Ascending aorta (tissue), 2 donors: ENCODE measurements around the gene CCDC78. TPM values are rescaled to one million over a fixed set of nuclear protein-coding genes. Genes with fewer than 3 reads are reported as not detected.

Experiments
- DNase-seq, 2 donors: peaks; one replicate each; pipeline ENCODE4 v3.0.0-alpha.2; 2019; ENCODE audit warnings: low spot score in 2 of 2
- H3K27ac ChIP-seq, 2 donors: fragments of 200-600 bp; sonication (generic); one replicate each; pipeline ENCODE4 v1.5.1; 2016 to 2017; ENCODE audit warnings: mild to moderate bottlenecking in 1 of 2
- H3K27me3 ChIP-seq: fragments of 200-600 bp; sonication (generic); one replicate; pipeline ENCODE4 v1.5.1; 2017
- H3K36me3 ChIP-seq, 2 donors: fragments of 200-600 bp; sonication (generic); one replicate each; pipeline ENCODE4 v1.5.1; 2016
- H3K4me1 ChIP-seq, 2 donors: fragments of 200-600 bp; sonication (generic); one replicate each; pipeline ENCODE4 v1.5.1; 2016 to 2017; ENCODE audit warnings: mild to moderate bottlenecking in 1 of 2
- H3K4me3 ChIP-seq, 2 donors: fragments of 200-600 bp; sonication (generic); one replicate each; pipeline ENCODE4 v1.5.1; 2016 to 2017; ENCODE audit warnings: mild to moderate bottlenecking in 1 of 2
- H3K9me3 ChIP-seq, 2 donors: fragments of 200-600 bp; sonication (generic); one replicate each; pipeline ENCODE4 v1.5.1; 2016
- intact Hi-C: fragments of 100-400 bp; cut with DNase I; formaldehyde crosslinking; loops from one replicate; pipeline ENCODE4 v1.15.1; 2023
- total RNA-seq: library from RNA; depleted of rRNA; stranded (reverse); fragments of >200 nt; gene quantifications from one replicate; pipeline ENCODE4 v1.1.0, GENCODE V29; 2016
- TF ChIP-seq, protein P1 (sequence below), 3 experiments: fragments of 200-600 bp in 2 of 3; fragments of 450-650 bp in 1 of 3; sonication (generic) in 2 of 3; IDR thresholded peaks; one replicate each; pipeline ENCODE4 v1.5.1; 2016 to 2019; ENCODE audit warnings: antibody characterized with exemption in 3 of 3, mild to moderate bottlenecking in 1 of 3, moderate library complexity in 1 of 3

CCDC78 gene
- total RNA-seq, 1 donor from 2014 or later = 8.2 TPM

DNA sequence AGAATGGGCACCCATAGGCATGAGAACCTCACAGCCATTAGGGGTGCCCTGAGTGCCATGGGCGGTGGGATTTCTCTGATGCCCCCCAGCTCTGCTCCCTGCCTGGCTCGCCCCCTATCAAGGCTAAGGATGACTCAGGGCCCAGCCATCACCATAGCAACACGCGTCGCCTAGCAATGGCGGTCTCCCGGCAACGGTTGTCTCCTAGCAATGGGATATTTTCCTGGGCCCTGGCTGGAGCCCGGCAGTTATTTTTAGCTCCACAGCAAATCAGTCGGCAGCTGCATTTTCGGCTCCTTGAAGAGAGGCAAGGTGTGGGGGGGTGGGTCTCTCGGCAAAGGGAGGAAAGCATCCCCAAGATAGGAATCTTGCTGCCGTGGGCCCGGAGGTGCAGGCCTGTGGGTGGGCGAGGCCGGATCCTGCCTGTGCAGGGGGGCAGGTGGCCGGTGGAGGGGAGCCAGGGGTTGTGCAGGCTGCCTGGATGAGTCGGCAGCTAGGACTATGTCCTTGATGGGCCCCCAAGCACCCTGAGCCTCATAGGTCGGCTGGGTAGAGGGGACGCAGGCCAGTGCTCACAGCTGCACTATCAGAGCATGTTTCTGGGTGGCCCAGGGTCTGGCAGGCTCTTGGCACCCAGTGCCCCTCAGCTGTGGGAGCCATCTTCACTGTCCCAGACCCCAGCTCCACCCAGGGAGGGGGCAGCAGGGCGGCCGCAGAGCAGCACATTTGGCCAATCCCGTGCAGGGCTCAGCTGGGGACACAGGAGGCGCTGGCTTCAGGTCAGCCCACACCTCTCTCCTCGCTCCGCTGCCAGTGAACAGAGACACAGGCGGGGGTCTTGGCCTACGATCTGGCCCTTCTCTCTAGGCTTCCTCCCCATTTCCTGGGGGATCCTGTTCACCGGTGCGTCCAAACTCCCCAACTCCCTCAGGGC is 16.4 kb downstream of the CCDC78 start:
- intact Hi-C loops = loop anchor here (2.0 to 10.0 kb wide), 2 partner anchors 345 to 385 kb away; partner anchors contain the start of gene C1QTNF8
- H3K27ac ChIP-seq = no peak overlapping the region
- peaks cover 14% of the 10 kb centered on the region for H3K27me3 ChIP-seq
- H3K36me3 ChIP-seq = no peaks in the 10 kb centered on the region
- H3K4me3 ChIP-seq = no peak overlapping the region
- TF ChIP-seq, protein P1, sequence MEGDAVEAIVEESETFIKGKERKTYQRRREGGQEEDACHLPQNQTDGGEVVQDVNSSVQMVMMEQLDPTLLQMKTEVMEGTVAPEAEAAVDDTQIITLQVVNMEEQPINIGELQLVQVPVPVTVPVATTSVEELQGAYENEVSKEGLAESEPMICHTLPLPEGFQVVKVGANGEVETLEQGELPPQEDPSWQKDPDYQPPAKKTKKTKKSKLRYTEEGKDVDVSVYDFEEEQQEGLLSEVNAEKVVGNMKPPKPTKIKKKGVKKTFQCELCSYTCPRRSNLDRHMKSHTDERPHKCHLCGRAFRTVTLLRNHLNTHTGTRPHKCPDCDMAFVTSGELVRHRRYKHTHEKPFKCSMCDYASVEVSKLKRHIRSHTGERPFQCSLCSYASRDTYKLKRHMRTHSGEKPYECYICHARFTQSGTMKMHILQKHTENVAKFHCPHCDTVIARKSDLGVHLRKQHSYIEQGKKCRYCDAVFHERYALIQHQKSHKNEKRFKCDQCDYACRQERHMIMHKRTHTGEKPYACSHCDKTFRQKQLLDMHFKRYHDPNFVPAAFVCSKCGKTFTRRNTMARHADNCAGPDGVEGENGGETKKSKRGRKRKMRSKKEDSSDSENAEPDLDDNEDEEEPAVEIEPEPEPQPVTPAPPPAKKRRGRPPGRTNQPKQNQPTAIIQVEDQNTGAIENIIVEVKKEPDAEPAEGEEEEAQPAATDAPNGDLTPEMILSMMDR (IDR thresholded peaks at IDR 0.05) = no peak
- no peak for DNase-seq
- peaks cover 3 to 15% of the 10 kb centered on the region in 2 donors for H3K4me1 ChIP-seq
- no peaks in the 10 kb centered on the region for H3K9me3 ChIP-seq

GRCh38 chr16:708959-709358 is 17.3 kb downstream of the CCDC78 start:
- peaks cover 0 to 10% of the 10 kb centered on the region in 2 donors for H3K4me1 ChIP-seq
- no peaks in the 10 kb centered on the region for H3K36me3 ChIP-seq
- no peak overlapping the region for H3K4me3 ChIP-seq
- no peak for DNase-seq
- H3K27ac ChIP-seq = no peak overlapping the region
- intact Hi-C loops = no loop called here
- TF ChIP-seq, protein P1 (IDR thresholded peaks at IDR 0.05) = no peak
- peaks cover 22% of the 10 kb centered on the region for H3K27me3 ChIP-seq
- no peaks in the 10 kb centered on the region for H3K9me3 ChIP-seq

DNA sequence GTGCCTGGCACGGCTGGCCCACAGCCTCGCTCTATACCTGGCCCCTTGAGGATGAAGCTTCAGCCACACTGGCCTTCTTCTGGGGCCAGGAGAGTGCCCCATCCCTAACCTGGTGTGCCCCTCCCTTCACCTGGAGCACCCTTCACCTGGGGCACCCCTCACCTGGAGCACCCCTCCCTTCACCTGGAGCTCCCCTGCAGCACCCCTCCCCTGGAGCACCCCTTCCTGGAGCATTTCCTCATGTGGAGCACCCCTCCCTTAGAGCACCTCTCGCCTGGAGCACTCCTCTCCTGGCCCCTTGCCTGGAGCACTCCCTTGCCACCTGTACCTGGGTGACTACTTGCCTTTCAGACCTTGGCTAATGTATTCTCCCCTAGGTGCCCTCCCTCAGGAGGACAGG is 18.2 kb downstream of the CCDC78 start:
- H3K36me3 ChIP-seq = no peaks in the 10 kb centered on the region
- no peak overlapping the region for H3K27ac ChIP-seq
- intact Hi-C loops = no loop called here
- no peaks in the 10 kb centered on the region for H3K9me3 ChIP-seq
- H3K4me1 ChIP-seq = peaks cover 0 to 10% of the 10 kb centered on the region in 2 donors
- no peak for DNase-seq
- peaks cover 26% of the 10 kb centered on the region for H3K27me3 ChIP-seq
- no peak overlapping the region for H3K4me3 ChIP-seq
- TF ChIP-seq, protein P1 (IDR thresholded peaks at IDR 0.05) = no peak

DNA sequence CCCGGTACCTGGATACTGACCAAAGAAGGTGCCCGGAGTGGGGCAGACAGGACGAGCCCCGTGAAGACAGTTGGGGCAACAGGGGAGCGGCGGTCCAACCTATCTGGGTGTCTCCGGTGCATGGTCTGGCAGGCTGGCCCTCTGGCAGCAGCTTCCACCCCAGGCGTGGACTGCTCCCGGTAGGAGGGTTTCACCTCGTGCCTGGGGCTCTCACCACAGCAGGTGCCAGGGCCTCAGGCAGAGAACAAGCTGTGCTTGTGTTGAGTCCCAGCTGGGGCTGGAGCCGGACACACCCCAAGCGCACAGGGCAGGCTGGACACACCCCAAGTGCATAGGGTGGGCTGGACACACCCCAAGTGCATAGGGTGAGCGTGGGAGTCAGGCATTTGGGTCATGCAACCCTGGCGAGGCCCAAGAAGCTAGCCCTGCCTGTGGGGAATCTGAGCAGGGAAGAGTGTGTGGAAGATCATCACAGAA is 19.1 kb downstream of the CCDC78 start:
- TF ChIP-seq, protein P1 (IDR thresholded peaks at IDR 0.05) = no peak

DNA sequence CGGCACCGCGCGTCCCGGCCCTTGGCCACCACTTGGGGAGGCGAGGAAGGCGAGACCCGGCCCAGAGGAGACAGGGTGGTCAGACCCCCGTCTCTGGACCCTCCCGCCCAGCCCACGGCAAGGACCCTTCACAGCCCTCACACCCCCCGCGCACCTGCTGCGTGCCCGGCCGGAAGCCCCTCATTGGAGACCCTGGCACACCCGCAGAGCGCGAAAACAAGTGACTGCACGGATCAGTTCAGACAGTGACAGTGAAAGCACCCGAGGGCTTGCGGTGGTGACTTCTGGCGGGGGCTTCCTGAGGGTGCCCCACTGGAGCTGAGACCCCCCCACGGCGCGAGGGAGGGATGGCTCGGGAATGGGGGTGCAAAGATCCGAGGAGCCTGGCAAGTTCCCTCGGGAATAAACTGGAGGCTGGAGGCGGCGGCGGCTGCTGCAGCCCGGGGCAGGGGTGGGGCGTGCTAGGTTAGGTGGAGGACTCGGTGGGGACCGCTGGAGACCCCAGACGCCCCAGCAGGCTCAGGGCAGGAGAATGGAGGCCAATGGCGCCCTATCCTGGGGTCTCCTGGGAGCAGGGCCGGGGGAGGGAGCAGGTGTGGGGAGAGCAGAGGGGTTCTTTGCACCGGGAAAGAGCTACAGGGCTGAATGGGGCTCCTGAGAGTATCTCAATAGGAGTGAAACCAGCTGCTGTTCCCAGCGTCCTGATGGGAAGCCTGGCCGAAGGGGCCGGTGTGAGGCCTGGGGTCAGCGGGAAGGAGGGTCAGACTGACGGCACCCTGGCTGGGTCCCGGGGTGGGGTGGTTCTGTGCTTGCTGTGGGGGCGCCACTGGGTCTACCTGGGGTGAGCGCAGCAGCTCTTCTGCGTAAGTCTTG is 19.8 kb downstream of the CCDC78 start:
- H3K4me3 ChIP-seq = no peak overlapping the region

More for the DNA sequence above, 19.1 kb downstream of the CCDC78 start:
- no peak for DNase-seq
- Histone ChIP-seq H3K27ac (no peak overlapping the region), H3K27me3 (peaks cover 26% of the 10 kb centered on the region), H3K4me3 (no peak overlapping the region), H3K36me3 (no peaks in the 10 kb centered on the region), H3K9me3 (no peaks in the 10 kb centered on the region), H3K4me1 (peaks cover 0 to 10% of the 10 kb centered on the region in 2 donors)
- intact Hi-C loops = no loop called here

More for the DNA sequence above, 19.8 kb downstream of the CCDC78 start:
- peaks cover 28% of the 10 kb centered on the region for H3K27me3 ChIP-seq
- no peak overlapping the region for H3K27ac ChIP-seq
- TF ChIP-seq, protein P1 (IDR thresholded peaks at IDR 0.05) = no peak
- DNase-seq = no peak
- H3K36me3 ChIP-seq = no peaks in the 10 kb centered on the region
- intact Hi-C loops = no loop called here
- H3K9me3 ChIP-seq = no peaks in the 10 kb centered on the region
- H3K4me1 ChIP-seq = peaks cover 0 to 10% of the 10 kb centered on the region in 2 donors
